Peyer's patch (tissue), 4 donors: ENCODE results near the gene ZNF83. TPM values are rescaled to one million over a fixed set of nuclear protein-coding genes. Genes with fewer than 3 reads are reported as not detected.
"Not testable (repeated sequence)": the region's sequence is repeated elsewhere in the genome, so short reads cannot be mapped to it uniquely, and the experiment has no call there.

Experiments
- DNase-seq, 3 donors: peaks; one replicate each; pipeline ENCODE4 v3.0.0-alpha.2; 2017 to 2019
- H3K27ac ChIP-seq, 4 donors: fragments of 200-600 bp; sonication (generic); one replicate each; pipeline ENCODE4 v1.5.1; 2016 to 2019
- H3K27me3 ChIP-seq, 2 donors: fragments of 200-600 bp; sonication (generic); one replicate each; pipeline ENCODE4 v1.5.1; 2019
- H3K36me3 ChIP-seq, 3 donors: fragments of 200-600 bp; sonication (generic); one replicate each; pipeline ENCODE4 v1.5.1; 2016 to 2019
- H3K4me1 ChIP-seq, 4 donors: fragments of 200-600 bp; sonication (generic); one replicate each; pipeline ENCODE4 v1.5.1; 2016 to 2019
- H3K4me3 ChIP-seq, 4 donors: fragments of 200-600 bp; sonication (generic); 1 replicate in 3 of 4; 2 replicates in 1 of 4; pipeline ENCODE4 v1.5.1; 2016 to 2019; ENCODE audit warnings: mild to moderate bottlenecking in 1 of 4
- H3K9me3 ChIP-seq, 4 donors: fragments of 200-600 bp; sonication (generic); one replicate each; pipeline ENCODE4 v1.5.1; 2016 to 2019; ENCODE audit warnings: mild to moderate bottlenecking in 1 of 4
- POLR2A ChIP-seq, 2 donors: fragments of 450-650 bp; IDR thresholded peaks; one replicate each; pipeline ENCODE4 v1.5.1; 2017; ENCODE audit warnings: antibody characterized with exemption in 2 of 2, mild to moderate bottlenecking in 2 of 2, moderate library complexity in 2 of 2
- total RNA-seq, 4 donors: library from RNA; depleted of rRNA; stranded (reverse); fragments of >200 nt; gene quantifications; one replicate each; pipeline ENCODE4 v1.1.0, GENCODE V29; 2016
- TF ChIP-seq, protein P1 (sequence below), 6 experiments: fragments of 450-650 bp in 4 of 6; fragments of 200-600 bp in 2 of 6; sonication (generic) in 1 of 6; IDR thresholded peaks; one replicate each; pipeline ENCODE4 v1.5.1; 2017 to 2019; ENCODE audit warnings: antibody characterized with exemption in 6 of 6, mild to moderate bottlenecking in 3 of 6, moderate library complexity in 1 of 6

Gene ZNF83
- total RNA-seq, 4 donors from 2014 or later: 26.6 to 96.6 (median 38.6) TPM

DNA sequence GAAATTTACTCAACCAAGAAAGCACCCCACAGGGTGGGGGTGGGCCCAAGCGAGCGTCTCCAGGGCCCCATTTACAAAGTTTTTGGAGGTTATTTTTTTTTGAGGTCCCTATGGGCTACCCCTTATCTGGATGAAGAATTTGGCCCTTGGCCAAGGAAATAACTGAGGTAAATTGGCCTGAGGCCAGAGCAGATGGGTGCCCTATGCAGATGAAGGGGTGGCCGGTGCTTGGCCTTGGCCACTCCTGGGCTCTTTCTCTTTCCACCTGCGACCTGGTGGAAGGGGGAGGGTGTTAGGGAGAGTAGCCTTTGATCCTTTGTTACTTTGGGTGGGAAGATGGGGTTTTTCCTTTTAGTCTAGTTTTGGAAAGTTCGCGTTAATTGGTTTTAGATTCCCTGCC, 52.6 kb downstream of the ZNF83 start:
- Histone ChIP-seq H3K27ac (no peak overlapping the region), H3K9me3 (peaks cover 0 to 34% (median 2%) of the 10 kb centered on the region in 4 donors), H3K27me3 (no peaks in the 10 kb centered on the region), H3K4me3 (no peak overlapping the region), H3K36me3 (peaks cover 0 to 75% (median 11%) of the 10 kb centered on the region in 3 donors), H3K4me1 (no peaks in the 10 kb centered on the region)
- no peak for DNase-seq
- TF ChIP-seq POLR2A (IDR thresholded peaks at IDR 0.05): no peak
- TF ChIP-seq, protein P1, sequence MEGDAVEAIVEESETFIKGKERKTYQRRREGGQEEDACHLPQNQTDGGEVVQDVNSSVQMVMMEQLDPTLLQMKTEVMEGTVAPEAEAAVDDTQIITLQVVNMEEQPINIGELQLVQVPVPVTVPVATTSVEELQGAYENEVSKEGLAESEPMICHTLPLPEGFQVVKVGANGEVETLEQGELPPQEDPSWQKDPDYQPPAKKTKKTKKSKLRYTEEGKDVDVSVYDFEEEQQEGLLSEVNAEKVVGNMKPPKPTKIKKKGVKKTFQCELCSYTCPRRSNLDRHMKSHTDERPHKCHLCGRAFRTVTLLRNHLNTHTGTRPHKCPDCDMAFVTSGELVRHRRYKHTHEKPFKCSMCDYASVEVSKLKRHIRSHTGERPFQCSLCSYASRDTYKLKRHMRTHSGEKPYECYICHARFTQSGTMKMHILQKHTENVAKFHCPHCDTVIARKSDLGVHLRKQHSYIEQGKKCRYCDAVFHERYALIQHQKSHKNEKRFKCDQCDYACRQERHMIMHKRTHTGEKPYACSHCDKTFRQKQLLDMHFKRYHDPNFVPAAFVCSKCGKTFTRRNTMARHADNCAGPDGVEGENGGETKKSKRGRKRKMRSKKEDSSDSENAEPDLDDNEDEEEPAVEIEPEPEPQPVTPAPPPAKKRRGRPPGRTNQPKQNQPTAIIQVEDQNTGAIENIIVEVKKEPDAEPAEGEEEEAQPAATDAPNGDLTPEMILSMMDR (IDR thresholded peaks at IDR 0.05): no peak

DNA sequence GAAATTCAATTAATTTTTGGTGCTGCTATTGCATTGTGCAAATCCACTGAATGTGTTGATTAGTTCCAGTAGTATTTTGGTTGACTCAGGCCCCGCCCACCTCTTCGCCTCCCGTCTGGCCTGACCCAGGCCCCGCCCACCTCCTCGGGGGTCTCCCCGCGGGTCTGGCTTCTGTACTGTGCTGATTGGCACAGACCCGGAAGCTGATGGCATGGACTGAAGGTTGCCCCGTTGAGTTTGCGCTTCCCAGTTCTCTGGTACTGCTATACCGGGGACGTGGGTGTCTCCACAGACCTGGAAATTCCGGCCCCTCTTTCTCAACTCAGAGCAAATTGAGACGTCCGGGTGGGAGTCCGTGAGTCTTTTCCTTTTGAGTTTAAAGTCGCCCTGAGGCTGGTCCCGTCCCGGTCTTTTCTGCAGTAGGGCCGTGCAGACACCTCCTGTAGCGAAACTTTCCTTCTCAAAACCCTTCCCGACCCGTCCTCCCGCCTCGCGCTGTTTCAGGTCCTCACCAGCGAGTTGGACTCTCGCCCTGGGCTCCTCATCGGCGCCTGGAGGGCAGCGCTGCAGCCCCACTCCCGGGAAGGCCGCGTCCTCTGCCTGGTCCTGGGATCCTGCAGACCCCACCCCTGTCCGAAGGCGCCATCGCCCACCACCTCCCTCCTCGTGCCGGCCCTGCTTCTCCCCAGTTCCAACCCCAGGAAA, 53.3 kb downstream of the ZNF83 start:
- H3K4me3 ChIP-seq: peak overlapping the region in 1 of 4 donors; percentile 16
- no peaks in the 10 kb centered on the region for H3K27me3 ChIP-seq
- DNase-seq: no peak
- peaks cover 0 to 37% (median 4%) of the 10 kb centered on the region in 4 donors for H3K9me3 ChIP-seq
- no peak overlapping the region for H3K27ac ChIP-seq
- H3K36me3 ChIP-seq: peaks cover 0 to 76% (median 17%) of the 10 kb centered on the region in 3 donors
- no peak for TF ChIP-seq POLR2A (IDR thresholded peaks at IDR 0.05)
- TF ChIP-seq, protein P1 (IDR thresholded peaks at IDR 0.05): no peak
- H3K4me1 ChIP-seq: no peaks in the 10 kb centered on the region

DNA sequence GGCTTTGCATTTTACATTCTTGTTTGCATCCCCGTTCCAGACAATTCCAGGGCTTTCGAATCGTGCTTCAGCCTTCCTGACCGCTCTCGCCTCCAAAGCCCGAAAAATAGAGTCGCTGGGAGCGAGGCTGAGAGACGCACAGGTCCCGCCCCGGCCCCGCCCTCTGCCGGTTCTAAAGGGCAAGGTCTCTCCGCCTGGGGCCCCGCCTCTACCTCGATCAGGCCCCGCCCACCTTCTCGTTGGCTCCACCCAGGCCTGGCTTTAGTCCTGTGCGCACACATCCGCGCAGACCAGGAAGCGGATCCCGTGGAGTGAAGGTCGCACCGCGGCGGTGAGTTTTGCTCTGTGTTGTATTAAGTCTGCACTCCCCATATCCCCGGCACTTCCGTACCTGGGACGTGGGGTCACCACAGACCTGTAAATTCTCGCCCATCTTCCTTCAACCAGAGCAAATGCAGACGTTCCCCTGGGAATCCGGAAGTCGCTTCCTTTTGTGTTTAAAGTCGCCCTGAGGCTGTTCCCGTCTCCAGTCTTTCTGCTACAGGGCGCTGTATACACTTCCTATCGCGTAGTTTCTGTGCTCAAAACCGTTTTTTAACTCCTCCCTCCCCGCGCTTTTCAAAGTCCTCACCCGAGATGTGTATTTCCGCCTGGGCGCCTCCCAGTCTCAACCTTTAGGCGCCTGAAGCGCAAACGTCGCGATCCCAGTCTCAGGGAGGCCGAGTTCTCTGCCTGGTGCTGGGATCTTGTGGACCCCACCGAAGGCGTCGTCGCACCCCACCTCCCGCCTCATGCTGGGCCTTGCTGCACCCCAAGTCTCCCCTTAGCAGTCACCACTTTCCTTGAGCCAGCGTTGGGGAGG, 67.9 kb downstream of the ZNF83 start, which contains the start of gene ZNF701:
Gene ZNF701 (plus strand): TSS at position 288 of the 862 bp plus-strand sequence. CDS start 3,861 bp downstream, outside the sequence.
- DNase-seq: peak; percentile 96 to 98 (median 97)
- Histone ChIP-seq H3K4me3 (peak within 1 kb of the TSS; percentile 56 to 80 (median 69)), H3K36me3 (peaks cover 0 to 38% (median 3%) of the 10 kb centered on the region in 3 donors), H3K4me1 (peaks cover 0 to 15% (median 0%) of the 10 kb centered on the region in 4 donors), H3K9me3 (peaks cover 0 to 25% (median 0%) of the 10 kb centered on the region in 4 donors), H3K27me3 (no peaks in the 10 kb centered on the region), H3K27ac (peak within 1 kb of the TSS; percentile 80 to 90 (median 81))
- TF ChIP-seq, protein P1 (IDR thresholded peaks at IDR 0.05): peak; percentile 13 to 43 (median 36)
- peak; percentile 91 to 96 for TF ChIP-seq POLR2A (IDR thresholded peaks at IDR 0.05)

GRCh38 chr19:52569638-52569999, 68.5 kb downstream of the ZNF83 start:
- H3K27me3 ChIP-seq: not testable (repeated sequence)
- peaks cover 0 to 36% (median 3%) of the 10 kb centered on the region in 3 donors for H3K36me3 ChIP-seq
- H3K4me1 ChIP-seq: peaks cover 0 to 15% (median 0%) of the 10 kb centered on the region in 4 donors
- H3K27ac ChIP-seq: peak overlapping the region; percentile 80 to 90 (median 81)
- DNase-seq: peak in 1 of 3 donors; percentile 48
- peaks cover 0 to 31% (median 1%) of the 10 kb centered on the region in 4 donors for H3K9me3 ChIP-seq
- H3K4me3 ChIP-seq: peak overlapping the region; percentile 56 to 80 (median 69)

- H3K9me3 ChIP-seq: peaks cover 0 to 46% (median 3%) of the 10 kb centered on the region in 4 donors
- H3K36me3 ChIP-seq: peaks cover 0 to 35% (median 0%) of the 10 kb centered on the region in 3 donors
- no peak overlapping the region for H3K4me3 ChIP-seq
- TF ChIP-seq, protein P1 (IDR thresholded peaks at IDR 0.05): no peak
- TF ChIP-seq POLR2A (IDR thresholded peaks at IDR 0.05): no peak
- H3K27ac ChIP-seq: no peak overlapping the region
- no peaks in the 10 kb centered on the region for H3K27me3 ChIP-seq
- H3K4me1 ChIP-seq: peaks cover 0 to 15% (median 0%) of the 10 kb centered on the region in 4 donors
- DNase-seq: no peak
These were observed 70.2 kb downstream of the ZNF83 start for GRCh38 chr19:52567921-52568320.
